Measurements from ENCODE around the gene OLFM1.

DNA sequence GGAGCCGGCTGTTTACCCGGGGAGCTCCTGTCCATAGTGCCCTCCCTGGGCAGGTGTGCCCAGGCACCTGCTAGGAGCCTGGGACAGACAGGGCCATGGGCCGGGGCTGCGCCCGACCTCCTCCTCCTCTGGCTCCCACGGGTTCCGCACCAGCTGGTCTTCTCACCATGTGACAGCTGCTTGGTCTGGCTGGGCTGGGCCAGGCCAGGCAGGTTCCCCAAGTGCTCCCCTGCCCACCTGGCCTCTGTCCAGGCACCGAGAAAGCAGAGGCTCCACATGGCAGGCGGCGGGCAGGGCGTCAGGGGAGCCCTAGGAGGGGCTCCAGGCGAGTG is 60.0 kb downstream of the OLFM1 start:
- no peak for TF ChIP-seq CTCF (IDR thresholded peaks at IDR 0.05)
- no peak for TF ChIP-seq POLR2A (IDR thresholded peaks at IDR 0.05)

All from lower leg skin (tissue), 3 donors.